Measurements from ENCODE around the gene MCEE.
"Not testable (repeated sequence)": the region's sequence is repeated elsewhere in the genome, so short reads cannot be mapped to it uniquely, and the experiment has no call there.

MCEE gene

DNA sequence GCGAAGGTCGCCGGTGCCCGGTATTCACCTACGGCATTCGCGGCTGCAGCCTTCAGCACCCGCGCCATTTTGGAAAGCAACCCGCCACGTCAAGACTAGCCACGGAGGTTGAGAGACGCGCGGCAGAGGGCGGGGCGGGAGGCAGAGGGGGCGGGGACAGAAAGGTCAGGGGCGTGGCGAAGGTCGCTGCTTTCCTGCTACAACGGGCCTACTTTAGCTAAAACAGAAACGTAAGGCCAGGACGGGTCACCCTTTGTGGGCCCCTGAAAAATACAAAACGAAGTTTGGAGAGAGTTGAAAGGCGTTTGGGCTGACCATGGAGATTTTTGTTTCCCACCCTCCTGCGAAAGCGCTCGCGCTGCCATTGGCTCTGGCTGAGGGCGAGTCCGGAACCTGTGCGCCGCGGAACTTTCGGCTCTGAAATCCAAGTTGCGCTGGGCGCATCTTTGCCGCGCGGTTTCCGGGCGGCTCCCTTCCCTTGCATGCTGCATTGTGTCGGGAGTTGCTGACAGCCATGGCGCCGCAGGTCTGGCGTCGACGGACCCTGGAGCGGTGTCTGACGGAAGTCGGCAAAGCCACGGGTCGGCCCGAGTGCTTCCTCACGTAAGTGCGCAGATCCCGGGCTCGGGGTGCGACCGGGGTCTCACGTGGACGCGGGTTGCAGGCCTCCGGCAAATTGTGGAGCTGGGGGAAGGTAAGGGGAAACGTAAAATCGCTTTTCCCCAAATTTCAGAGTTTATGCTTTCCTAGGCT is at the start of gene MCEE, which contains the start of gene MPHOSPH10:
MCEE (minus strand) TSS at position 78 of the 753 bp plus-strand sequence; CDS start at position 68, 10 bp downstream.
MPHOSPH10 (plus strand) TSS at position 483 of the 753 bp plus-strand sequence; CDS start at position 515, 32 bp downstream.
- peak; percentile 81 for FAIRE-seq
- peak; percentile 97 for DNase-seq (ENCODE audit: low spot score)

DNA sequence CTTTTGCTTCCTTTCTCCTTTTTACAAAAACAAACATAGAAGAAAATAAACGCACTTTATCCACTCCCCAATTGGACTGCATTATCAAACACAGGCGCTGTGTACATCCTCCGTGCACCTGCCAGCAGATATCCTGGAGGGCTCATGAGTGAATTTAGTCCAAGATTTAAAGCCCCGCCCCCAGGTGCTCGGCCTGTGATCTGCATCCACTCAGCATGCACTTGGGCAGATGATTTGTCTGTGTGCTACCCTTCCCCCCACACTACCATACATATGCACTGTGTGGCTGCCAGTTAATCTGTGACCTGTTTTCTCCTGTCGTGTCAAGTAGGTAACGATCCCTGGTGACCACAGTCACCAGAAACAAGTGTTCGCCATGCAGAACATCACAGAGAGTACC is 48.8 kb upstream of the MCEE start:
- DNase-seq (ENCODE audit: low spot score); FAIRE-seq: not testable (repeated sequence)

DNA sequence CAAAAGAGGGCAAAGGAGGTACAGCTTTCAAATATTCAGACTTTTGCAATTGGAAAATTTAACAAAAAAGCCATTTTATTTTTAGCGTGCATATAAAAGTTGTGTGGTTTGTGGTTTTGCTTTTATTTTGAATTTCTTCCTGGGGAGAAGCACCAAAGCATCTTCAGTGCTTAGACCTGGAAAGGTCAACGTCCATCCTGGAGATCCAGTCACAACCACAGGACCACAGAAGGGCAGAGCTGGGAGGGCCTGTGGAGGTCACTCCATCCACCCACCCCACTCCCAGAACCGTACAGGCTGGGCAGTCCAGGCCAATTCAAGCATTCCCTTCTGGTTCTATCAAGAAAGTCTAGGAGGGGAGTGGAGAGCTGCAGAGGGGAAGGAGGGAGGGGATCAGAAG is 44.2 kb upstream of the MCEE start:
- FAIRE-seq, result no peak
- DNase-seq (ENCODE audit: low spot score), result no peak

DNA sequence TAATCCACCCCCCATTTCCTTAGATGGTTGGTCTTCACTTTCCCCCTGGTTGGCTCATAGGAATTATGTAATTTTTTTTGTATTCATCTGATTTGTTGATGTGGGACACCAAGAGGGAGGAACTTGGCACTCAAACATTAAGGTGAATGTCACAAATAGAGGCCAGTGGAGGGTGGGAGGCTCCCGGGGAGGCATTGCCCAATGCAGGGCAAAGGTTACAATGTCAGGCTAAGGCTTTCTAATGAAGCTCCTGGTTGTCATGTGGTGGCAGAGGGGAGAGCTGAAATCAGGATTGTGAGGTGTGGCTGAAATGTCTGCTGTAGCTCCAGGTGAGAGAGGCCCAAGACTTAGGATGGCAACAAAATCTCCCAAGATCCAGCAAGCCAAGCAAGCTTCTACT is 43.1 kb upstream of the MCEE start:
- no peak for FAIRE-seq

DNA sequence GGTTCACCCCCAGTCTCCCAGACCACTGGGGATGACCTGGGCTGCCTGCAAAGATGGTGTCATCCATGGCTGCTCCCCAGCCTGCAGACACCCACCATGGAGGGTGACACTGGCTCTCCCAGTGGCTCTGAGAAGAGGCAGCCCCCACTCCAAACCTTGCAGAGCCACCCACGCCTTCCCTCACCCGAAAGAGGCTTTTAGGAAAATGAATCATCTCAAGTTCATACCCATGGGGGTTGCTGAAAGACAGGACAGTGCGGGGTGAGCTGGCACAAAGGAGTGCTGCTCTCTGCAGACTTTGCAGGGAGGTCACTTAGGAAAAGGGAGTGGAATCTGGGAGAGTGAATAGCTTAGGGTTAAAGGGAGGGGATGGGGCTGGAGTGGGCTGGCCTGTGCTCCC is 36.8 kb upstream of the MCEE start:
- DNase-seq (ENCODE audit: low spot score) (peak; percentile 41), FAIRE-seq (no peak)

More for the DNA sequence above, 43.1 kb upstream of the MCEE start:
- no peak for DNase-seq (ENCODE audit: low spot score)

DNA sequence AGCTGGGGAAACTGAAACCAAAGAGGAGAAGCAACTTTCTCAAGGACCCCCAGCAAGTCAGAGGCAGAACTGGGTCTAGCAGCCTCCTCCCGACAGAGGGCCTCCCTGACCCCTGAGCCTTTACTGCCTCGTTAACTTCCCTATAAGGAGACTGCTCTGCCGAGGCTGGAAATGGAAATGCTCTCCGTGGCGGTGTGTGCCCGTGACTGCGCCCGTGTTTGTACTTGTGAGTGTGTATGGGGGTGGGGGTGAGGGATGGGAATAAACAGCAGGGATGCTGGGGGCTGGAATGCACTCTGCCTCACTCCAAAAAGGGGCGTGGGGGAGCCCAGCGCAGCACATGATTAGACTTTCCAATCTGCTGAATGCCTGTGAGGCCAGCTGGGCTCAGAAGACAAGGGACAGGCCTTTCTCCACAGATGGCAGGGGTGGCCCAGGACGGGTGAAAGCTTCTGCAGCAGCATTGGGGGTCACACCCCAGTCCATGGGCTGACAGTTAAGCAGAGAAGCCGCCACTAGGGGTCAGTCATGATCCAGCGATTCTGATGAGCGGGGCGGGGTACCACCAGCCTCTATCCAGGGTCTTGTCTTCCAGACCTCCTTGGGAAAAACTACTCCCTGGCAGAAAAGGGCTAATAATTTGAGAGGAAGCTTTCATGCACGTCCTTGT is 27.2 kb upstream of the MCEE start:
- DNase-seq (ENCODE audit: low spot score) (peak; percentile 69), FAIRE-seq (peak; percentile 27)

DNA sequence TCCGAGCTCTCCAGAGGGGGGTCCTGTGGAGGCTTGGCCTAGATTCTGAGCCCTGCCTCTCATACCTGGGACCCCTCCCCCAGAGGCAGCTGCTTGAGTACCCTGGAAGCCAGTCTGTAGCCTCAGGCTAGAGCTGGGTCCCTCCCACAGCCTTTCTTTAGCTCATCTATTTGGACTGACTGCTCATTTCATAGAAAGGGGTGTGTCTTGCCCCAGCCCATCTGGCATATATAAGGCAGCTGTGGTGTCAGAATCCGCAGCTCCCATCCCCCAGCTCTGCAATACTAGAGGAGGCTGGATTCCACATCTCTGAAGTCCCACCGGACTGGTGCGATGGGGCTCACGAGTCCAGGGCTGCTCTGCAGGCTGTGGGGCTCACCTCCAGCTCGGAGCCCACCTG is 26.5 kb upstream of the MCEE start:
- no peak for FAIRE-seq
- DNase-seq (ENCODE audit: low spot score), result no peak

DNA sequence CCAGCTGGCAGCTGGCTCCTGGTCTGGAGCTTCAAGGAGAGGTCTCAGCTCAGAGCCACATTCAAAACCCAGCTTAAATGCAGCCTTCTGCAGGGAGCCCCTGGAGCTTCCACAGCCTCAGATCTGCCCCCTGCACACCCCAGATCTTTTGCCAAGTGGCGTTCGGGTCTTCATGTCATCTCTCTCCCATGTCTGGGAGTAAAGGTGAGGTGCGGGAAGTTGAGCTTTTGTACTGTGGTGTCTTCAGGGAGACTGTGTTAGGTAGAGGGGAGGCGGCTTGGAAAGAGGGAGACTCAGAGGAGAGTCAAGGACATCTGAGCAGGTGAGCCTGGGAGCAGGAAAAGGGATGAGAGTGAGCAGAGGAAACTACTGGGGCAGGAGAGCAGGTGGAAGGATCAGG is 25.8 kb upstream of the MCEE start:
- DNase-seq (ENCODE audit: low spot score), result no peak

DNA sequence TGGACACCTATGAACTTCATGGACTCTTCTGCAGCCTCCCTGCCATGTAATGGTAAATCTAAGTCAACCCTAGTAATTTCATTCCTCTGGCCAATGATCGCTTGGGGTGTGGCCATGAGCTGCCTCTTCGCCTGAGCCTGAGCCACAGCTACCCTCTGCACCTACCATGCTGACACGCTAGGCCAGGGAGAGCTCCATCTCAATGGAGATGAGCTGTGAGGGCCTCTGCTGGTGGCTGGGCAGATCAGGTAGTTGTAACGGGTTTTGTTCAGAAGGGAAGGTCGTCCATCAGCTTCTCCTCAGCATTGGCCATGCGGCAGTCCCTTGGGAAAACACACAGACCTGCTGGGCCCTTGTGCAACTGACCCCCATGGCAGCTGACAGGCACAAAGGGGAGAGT is 24.8 kb upstream of the MCEE start:
- no peak for FAIRE-seq
- DNase-seq (ENCODE audit: low spot score), result peak; percentile 48

More for the DNA sequence above, 25.8 kb upstream of the MCEE start:
- FAIRE-seq, result no peak

DNA sequence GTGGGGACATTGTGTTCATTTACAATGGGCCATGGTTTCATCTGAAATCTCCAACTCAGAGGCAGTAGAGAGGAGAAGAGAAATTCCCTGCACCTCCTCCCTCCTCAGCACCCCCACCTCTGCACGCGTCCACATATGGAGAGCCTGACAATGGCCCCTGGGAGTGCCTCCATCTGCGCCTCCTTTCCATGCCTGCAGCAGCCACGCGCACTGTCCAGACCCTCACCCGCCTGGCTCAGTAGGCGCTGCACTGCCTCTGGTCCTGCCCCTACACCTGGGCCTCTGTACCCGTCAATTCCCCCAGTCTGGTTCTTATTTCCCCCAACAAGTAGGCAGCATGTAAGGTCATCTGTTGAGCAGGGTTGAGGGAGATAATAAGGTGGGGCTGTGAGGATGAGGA is 24.2 kb upstream of the MCEE start:
- DNase-seq (ENCODE audit: low spot score) (no peak), FAIRE-seq (no peak)

DNA sequence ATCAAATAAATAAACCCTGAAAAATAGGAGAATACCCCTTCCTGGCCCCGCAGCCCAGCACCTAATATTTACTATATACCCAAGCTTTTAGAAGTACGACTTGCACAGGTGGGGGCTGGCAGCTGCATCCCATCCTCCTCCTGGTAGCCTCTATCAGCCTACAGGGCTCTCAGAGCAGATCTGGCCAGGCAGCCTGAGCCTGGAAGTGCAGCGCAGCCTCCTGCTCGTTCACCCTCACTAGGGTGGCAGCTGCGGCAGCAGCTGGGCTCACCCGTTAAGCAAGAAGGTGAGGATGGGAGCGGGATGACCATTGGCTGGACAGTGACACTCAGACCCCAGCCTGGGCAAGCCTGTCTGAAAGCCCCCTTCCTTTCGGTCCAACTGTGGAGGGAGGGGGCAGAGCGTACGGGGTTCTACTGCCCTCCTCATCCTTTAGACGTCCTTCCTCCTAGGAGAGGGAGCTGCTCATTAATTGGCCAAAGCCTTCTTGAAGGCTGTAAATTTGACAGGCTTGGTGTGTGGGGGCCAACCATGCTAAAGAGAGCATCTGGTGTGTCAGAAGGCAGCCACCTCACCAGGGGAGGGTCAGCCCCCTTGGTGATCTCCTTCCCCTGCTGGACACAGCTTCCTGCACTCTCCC is 23.7 kb upstream of the MCEE start:
- FAIRE-seq, result no peak
- DNase-seq (ENCODE audit: low spot score), result no peak

DNA sequence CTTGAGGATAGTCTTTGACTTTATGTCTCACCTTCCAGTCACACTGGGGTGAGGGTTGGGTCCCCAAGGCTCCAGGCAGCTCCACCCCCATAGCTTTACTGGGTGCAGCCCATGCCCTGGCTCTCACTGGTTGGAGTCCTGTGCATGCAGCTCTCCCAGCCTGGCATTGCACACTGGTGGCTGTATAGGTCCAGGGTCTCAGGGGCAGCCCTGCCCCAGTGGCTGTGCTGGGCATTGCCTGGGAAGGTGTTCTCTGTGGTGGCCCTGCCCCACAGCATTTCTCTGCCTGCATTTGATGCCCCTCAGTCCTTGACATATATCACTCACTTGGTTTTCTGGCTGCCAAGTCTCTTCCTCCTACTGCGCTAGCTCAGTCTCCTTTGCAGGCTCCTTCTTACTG is 21.6 kb upstream of the MCEE start:
- DNase-seq (ENCODE audit: low spot score) (no peak), FAIRE-seq (no peak)

DNA sequence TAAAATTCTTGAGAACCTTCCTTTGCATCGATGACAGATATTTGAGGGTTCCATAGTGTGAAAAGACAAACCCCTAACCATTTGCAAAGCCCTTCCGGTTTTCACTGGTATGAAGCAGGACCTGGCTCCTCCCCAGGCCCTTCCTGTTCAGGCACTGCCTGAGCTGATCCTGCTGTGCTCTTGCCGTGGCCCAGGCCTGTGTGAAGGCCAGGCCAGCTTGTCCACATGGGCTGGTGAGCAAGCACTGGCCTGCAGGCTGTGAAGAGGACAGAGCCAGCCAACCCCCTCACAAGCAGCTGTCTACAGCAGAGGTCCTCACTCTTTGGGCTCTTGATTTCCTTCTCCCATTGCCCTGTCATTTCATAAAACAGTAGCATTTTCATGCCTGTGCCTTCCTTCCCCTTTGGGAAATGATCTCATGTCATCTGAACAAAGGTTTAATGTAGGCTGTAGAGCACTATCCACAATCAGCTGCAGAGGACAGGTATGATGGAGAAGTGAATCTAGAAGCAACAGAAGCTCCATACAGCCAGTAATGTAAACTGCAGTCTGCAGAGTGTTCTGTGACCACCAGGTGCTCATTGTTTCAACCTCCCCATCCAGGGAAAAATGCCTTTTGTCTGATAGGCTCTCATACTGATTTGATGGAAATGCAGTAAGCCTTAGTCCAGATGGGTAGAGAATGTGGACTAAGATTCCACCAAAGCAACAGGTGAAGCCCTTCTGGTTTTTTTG is 20.2 kb upstream of the MCEE start:
- FAIRE-seq (no peak), DNase-seq (ENCODE audit: low spot score) (no peak)

DNA sequence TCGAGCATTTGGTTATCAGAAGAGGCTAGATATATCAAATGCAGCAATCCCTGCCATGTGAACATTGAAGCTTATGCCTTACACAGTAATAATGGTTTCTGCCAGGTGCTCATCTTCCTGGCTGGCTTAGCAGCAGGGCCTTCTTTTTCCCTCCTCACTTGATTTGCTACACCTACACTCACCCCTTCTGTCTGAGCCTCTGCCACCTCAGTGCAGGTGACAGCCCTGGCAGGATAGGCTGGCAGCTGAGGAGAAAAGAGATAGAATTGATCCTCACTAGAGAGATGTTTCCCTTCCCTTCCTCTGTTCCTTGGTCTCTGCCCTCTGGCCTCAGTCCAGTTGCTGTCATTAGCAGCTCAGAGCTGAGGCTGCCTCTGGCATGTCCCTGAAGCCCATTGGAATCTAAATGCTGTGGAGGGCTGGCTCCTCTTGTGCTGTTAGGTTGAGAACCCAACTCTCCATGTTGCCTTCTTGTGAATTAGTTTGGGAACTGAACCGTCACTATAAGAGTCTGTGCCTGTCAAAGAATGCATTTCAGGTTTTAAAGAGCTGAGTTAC is 18.6 kb upstream of the MCEE start:
- DNase-seq (ENCODE audit: low spot score) (no peak), FAIRE-seq (no peak)

DNA sequence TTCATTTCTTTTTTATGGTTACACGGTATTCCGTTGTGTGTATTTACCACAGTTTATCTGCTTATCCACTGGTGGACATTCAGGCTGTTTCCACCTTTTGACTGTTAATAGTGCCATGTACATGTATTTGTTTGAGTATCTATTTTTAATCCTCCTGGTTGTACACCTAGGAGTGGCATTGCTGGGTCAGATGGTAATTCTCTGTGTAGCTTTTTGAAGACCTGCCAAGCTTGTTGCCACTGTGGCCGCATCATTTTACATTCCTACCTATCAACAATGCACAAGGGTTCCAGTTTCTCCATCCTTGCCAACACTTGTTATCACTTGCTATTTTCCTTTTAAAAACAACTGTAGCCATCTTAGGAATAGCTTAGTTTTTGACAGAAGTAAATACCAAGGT is 13.8 kb upstream of the MCEE start:
- FAIRE-seq (no peak), DNase-seq (ENCODE audit: low spot score) (no peak)

DNA sequence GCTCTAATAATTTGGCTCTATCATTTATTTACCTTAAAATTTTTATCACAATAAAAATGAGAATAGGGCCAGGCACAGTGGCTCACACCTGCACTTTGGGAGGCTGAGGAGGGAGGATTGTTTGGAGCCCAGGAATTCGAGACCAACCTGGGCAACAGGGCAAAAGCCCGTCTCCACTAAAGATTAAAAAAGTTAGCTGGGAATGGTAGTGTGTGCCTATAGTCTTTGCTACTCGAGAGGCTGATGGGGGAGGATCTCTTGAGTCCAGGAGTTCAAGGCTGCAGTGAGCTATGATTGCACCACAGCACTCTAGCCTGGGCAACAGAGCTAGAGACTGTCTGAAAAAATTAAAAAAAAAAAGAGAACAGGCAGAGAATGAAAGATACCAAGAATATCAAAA is 6.1 kb upstream of the MCEE start:
- no peak for FAIRE-seq
- no peak for DNase-seq (ENCODE audit: low spot score)

DNA sequence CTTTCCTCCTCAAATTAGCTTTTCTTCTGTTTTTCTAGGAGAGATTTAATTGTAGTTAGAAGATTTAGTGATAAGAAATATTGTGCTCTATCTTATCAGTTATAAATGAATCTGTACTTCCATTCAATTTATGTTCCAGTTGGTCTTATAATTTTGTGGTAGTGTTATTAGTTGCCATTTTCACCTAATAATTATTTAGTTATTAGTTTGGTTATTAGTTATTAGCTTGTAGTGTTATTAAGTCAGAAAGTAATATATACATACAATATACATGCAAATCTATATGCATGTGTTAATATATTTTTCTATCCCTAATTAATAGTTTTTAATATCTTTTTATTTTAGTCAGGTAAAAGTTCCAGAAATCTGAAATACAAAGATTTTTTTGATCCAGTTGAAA is 3.6 kb upstream of the MCEE start:
- FAIRE-seq, result no peak

DNA sequence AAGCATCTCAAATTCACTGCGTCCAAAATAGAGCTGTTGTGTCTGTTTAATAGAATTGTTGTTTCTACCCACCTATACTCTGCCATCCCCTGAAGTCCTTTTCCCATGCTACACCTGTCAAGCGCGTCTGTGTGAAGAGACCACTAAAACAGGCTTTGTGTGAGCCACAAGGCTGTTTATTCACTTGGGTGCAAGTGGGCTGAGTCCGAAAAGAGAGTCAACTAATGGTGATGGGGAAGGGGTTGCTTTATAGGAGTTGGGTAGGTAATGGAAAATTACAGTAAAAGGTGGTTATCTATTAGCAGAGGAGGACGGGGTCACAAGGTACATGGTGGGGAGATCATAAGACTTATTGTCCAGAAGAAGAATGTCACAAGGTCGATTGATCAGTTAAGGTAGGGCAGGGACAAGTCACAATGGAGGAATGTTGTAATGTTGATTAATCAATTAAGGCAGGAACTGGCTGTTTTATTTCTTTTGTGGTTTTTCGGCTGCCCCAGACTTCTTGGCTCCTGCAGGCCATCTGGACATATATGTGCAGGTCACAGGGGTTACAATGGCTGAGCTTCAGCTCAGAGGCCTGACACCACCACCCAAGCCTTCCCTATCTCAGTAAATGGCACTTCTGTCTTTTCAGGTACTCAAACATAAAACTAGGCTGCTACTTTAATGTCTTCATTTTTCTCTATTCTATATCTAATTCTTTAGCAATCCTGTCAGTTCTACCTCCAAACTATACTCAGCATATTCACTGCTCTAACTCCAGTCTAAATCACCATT is 1.5 kb upstream of the MCEE start:
- FAIRE-seq; DNase-seq (ENCODE audit: low spot score): not testable (repeated sequence)

More for the DNA sequence above, 3.6 kb upstream of the MCEE start:
- no peak for DNase-seq (ENCODE audit: low spot score)

DNA sequence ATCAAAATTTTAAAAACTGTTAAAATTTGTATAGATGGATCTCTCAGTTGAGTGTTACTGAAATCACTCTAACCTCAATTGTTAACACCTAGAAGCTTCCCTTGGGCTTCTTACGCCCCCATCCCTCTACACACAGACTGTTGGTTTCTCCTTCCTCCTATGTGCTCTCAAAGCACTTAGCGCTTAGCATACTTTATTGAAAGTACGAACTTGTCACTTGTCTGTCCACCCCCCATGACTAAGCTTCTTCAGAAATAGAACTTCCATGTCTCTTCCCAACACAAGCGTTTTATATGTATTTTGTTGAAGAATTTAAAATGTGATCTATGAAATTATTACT is 846 bp upstream of the MCEE start:
- no peak for FAIRE-seq
- DNase-seq (ENCODE audit: low spot score), result no peak

DNA sequence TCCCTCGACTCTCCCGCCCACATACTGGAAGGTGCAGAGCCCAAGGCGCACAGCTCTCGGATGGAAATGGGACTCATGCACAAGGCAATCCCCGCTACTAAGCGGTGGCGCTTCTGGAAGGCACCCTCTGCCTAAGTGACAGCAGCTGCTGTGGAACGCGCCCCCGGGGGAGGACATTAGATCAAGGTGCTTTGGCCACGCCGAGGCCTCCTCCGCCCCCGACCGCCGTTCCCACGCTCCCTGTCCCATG is 202 bp downstream of the MCEE start:
- peak; percentile 70 for DNase-seq (ENCODE audit: low spot score)
- FAIRE-seq, result no peak
